ENCODE measurements around the gene PACC1. TPM values are rescaled to one million over a fixed set of nuclear protein-coding genes. Genes with fewer than 3 reads are reported as not detected.

The PACC1 gene
- total RNA-seq, 2 donors from 2014 or later: 5.2 to 6.7 TPM

Other genes with a start within 250 kb of the PACC1 start
- 10 to 100 TPM; 38.5 to 47.2 TPM for gene PPP2R5A, start 129.5 kb downstream of the PACC1 start, total RNA-seq
- gene NENF, start 18.0 kb upstream of the PACC1 start, total RNA-seq: 100 to 1,000 TPM in 1 of 2 donors, 10 to 100 TPM in 1; 95.2 to 100 TPM
- gene ATF3, start 193.9 kb upstream of the PACC1 start, total RNA-seq: 100 to 1,000 TPM in 1 of 2 donors, 10 to 100 TPM in 1; 43.4 to 193 TPM

All from posterior vena cava (tissue), 2 donors.